BJ (cell line): ENCODE results near the gene PURB. TPM values are rescaled to one million over a fixed set of nuclear protein-coding genes. Genes with fewer than 3 reads are reported as not detected.

Experiments used
- CTCF ChIA-PET: fragments of 350-600 bp; formaldehyde crosslinking; extraction: SDS; loops from one replicate; lab custom pipeline; 2021; ENCODE audit warnings: antibody characterized with exemption, inconsistent platforms; lab: Yijun Ruan, JAX
- POLR2A ChIA-PET: fragments of 300-600 bp; sonication (Branson Sonifier 250); formaldehyde crosslinking; extraction: SDS; loops from one replicate; lab custom pipeline; 2021; ENCODE audit warnings: antibody characterized with exemption; lab: Charles Lee
- DNase-seq: peaks from one replicate; pipeline ENCODE4 v3.0.0-alpha.2; 2011; ENCODE audit warnings: low read depth
- H3K27me3 ChIP-seq: 2 replicates; pipeline ENCODE4 v1.6.0; 2011; ENCODE audit warnings: low read length; ENCODE audit not compliant: control insufficient read depth, insufficient read depth
- H3K36me3 ChIP-seq: 2 replicates; pipeline ENCODE4 v1.5.1; 2011; ENCODE audit warnings: low read length; ENCODE audit not compliant: control insufficient read depth, insufficient read depth
- H3K4me3 ChIP-seq: 2 replicates; pipeline ENCODE4 v1.5.1; 2011; ENCODE audit warnings: low read depth, mild to moderate bottlenecking, control low read depth, low read length
- polyA plus RNA-seq: library from polyadenylated mRNA; depleted of rRNA; stranded (reverse); fragments of >200 nt; gene quantifications from 2 replicates; pipeline ENCODE4 v1.2.3, GENCODE V29; 2011; rRNA removed
- TF ChIP-seq, protein P1 (sequence below): IDR thresholded peaks from 2 replicates; pipeline ENCODE4 v1.5.1; 2011; ENCODE audit warnings: low read depth, mild to moderate bottlenecking, control low read depth, inconsistent platforms, low read length, moderate library complexity; ENCODE audit not compliant: insufficient read depth

Gene PURB
- polyA plus RNA-seq, 1 experiment: 2.5 TPM

- CTCF ChIA-PET: interaction anchor here (0.6 to 1.2 kb wide), 3 partner anchors 9 to 746 kb away, joined by 3 to 5 read pairs (median 3); partner anchors contain the start of gene H2AZ2
- H3K36me3 ChIP-seq: peaks cover 3% of the 10 kb centered on the region
- DNase-seq: no peak
- no peaks in the 10 kb centered on the region for H3K27me3 ChIP-seq
- POLR2A ChIA-PET: no interaction called here
- TF ChIP-seq, protein P1, sequence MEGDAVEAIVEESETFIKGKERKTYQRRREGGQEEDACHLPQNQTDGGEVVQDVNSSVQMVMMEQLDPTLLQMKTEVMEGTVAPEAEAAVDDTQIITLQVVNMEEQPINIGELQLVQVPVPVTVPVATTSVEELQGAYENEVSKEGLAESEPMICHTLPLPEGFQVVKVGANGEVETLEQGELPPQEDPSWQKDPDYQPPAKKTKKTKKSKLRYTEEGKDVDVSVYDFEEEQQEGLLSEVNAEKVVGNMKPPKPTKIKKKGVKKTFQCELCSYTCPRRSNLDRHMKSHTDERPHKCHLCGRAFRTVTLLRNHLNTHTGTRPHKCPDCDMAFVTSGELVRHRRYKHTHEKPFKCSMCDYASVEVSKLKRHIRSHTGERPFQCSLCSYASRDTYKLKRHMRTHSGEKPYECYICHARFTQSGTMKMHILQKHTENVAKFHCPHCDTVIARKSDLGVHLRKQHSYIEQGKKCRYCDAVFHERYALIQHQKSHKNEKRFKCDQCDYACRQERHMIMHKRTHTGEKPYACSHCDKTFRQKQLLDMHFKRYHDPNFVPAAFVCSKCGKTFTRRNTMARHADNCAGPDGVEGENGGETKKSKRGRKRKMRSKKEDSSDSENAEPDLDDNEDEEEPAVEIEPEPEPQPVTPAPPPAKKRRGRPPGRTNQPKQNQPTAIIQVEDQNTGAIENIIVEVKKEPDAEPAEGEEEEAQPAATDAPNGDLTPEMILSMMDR: no peak
- no peak overlapping the region for H3K4me3 ChIP-seq
Observed at GRCh38 chr7:44838751-44839150, 46.6 kb downstream of the PURB start.

DNA sequence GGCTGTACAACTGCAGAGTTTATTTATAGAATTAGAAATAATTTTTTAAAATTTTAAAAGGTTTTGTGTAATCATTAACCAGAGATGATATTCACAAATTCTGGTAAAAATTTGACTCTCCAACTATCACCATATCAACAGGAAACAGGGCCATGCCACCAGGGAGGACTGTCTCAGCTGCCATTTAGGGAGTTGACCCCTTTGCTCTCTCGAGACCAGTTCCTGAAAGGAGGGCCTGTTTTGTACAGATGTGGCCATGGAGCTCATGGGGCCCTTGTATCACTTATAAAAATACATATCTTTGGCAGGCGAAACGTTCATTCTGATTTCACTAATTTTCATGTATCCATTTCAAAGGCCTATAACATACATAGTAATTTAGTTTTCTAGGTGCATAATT is 57.8 kb downstream of the PURB start:
- CTCF ChIA-PET: interaction anchor here (4.4 kb wide), 1 partner anchor 19 kb away, joined by 18 read pairs; the partner anchor contains the start of gene H2AZ2
- no peaks in the 10 kb centered on the region for H3K27me3 ChIP-seq
- H3K4me3 ChIP-seq: no peak overlapping the region
- no peaks in the 10 kb centered on the region; the same call in 1 of the 2 replicates for H3K36me3 ChIP-seq
- no peak for DNase-seq
- TF ChIP-seq, protein P1: no peak
- POLR2A ChIA-PET: no interaction called here

Other genes starting within 250 kb of the PURB start
- 4.4 and 7.4 TPM in 2 replicates for gene ZMIZ2, start 136.7 kb downstream of the PURB start, polyA plus RNA-seq
- 3,555 and 5,521 TPM in 2 replicates for gene PPIA, start 88.8 kb downstream of the PURB start, polyA plus RNA-seq
- gene H2AZ2, start 37.4 kb downstream of the PURB start, polyA plus RNA-seq: 100 and 107 TPM in 2 replicates
- gene MYO1G, start 93.5 kb upstream of the PURB start, polyA plus RNA-seq: 0.02 TPM in 1 of 2 replicates, not detected in the other
- 25.8 and 48.2 TPM in 2 replicates for gene CCM2, start 114.7 kb upstream of the PURB start, polyA plus RNA-seq
- gene NACAD, start 203.4 kb upstream of the PURB start, polyA plus RNA-seq: 0.36 and 0.54 TPM in 2 replicates
- 55.0 and 75.5 TPM in 2 replicates for gene TBRG4, start 226.2 kb upstream of the PURB start, polyA plus RNA-seq